ENCODE results near the gene ASCC3.

The ASCC3 gene

DNA sequence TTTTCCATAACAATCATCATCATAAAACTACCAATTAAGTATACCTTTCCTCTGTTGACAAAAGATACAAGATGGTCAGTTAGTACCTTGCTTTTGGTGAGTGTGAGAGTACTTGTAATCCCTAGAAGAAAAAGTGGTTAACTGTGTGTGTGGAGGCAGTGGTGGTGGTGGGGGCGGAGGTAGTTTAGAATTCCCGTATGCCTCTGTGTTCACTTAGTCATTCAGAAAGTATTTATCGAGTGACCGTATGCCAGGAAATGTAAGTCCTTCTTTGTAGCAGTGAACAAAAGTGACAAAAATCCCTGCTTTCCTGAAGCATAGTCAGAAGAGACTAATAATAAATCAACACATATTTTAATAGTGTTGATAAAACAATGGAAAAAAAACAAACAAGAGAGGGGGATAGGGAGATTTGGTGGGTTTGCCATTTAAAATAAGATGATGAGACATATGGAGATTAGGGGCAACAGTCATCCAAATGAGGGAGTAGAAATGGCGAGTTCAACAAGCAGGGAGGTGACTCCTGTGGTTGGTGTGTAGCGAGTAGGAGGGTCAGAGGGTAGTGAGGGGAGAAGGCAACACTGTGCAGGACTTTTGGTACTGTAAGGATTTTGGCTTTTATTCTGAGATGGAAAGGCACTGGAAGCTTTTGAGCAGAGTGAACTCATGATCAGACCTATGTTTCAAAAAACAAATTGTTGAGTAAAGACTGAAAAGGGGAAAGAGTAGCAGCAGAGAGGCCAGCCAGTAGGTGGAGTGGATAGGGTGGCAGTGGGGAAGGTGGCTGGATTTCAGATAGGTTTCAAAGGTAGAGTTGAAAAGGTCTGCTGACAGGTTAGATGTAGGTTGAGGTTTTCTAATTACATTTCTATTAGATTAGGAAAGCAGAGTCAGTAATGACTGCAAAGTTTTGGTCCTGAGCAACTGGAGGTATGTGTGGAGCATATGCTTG, 376.1 kb downstream of the ASCC3 start:
- no peak overlapping the region for H3K4me3 ChIP-seq (replicated peaks in 1 of 2; ENCODE audit: low read depth in 2 of 2, low read length in 2 of 2)
- peak; percentile 80 to 92 for DNase-seq (ENCODE audit: low read depth in 2 of 2)
- TF ChIP-seq, protein P1, sequence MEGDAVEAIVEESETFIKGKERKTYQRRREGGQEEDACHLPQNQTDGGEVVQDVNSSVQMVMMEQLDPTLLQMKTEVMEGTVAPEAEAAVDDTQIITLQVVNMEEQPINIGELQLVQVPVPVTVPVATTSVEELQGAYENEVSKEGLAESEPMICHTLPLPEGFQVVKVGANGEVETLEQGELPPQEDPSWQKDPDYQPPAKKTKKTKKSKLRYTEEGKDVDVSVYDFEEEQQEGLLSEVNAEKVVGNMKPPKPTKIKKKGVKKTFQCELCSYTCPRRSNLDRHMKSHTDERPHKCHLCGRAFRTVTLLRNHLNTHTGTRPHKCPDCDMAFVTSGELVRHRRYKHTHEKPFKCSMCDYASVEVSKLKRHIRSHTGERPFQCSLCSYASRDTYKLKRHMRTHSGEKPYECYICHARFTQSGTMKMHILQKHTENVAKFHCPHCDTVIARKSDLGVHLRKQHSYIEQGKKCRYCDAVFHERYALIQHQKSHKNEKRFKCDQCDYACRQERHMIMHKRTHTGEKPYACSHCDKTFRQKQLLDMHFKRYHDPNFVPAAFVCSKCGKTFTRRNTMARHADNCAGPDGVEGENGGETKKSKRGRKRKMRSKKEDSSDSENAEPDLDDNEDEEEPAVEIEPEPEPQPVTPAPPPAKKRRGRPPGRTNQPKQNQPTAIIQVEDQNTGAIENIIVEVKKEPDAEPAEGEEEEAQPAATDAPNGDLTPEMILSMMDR (IDR thresholded peaks at IDR 0.05; ENCODE audit: low read depth, low read length), result no peak

GRCh38 chr6:100503043-100503705, 378.0 kb downstream of the ASCC3 start:
- TF ChIP-seq, protein P1 (IDR thresholded peaks at IDR 0.05; ENCODE audit: low read depth, low read length), result no peak
- no peak overlapping the region for H3K4me3 ChIP-seq (replicated peaks in 1 of 2; ENCODE audit: low read depth in 2 of 2, low read length in 2 of 2)
- no peak for DNase-seq (ENCODE audit: low read depth in 2 of 2)

DNA sequence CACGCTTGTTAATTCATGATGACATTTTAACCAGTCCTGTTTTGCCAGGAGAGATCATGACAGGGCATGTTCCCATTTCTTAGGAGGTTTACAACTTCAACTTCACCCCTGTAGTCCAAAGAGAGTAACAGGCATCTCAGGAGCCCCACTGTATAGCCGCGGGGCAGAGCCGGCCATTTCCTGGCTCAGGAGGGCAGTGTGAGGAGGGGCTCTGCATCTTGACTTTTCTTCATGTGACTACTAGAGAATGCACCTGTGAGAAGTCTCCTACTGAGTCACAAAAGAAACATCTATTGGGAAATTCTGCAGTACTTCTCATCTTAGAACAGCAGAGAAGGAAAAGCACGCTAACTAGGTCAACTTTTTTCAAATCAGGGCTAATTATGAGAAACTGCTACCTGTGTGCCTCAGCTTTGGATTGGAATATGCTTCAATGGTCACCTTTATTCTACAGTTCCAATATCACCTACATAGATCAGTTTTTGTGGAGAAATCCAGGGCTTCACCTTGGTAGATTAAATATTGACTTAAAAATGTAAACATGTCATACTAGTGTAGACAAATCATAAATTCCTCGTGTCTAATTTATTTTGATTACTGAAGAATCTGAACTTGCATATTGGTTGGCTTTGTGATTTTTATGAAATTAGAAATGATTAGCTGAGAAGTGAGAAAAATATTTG, 387.8 kb downstream of the ASCC3 start:
- TF ChIP-seq, protein P1 (IDR thresholded peaks at IDR 0.05; ENCODE audit: low read depth, low read length), result no peak
- no peak overlapping the region for H3K4me3 ChIP-seq (replicated peaks in 1 of 2; ENCODE audit: low read depth in 2 of 2, low read length in 2 of 2)
- DNase-seq (ENCODE audit: low read depth in 2 of 2), result no peak

DNA sequence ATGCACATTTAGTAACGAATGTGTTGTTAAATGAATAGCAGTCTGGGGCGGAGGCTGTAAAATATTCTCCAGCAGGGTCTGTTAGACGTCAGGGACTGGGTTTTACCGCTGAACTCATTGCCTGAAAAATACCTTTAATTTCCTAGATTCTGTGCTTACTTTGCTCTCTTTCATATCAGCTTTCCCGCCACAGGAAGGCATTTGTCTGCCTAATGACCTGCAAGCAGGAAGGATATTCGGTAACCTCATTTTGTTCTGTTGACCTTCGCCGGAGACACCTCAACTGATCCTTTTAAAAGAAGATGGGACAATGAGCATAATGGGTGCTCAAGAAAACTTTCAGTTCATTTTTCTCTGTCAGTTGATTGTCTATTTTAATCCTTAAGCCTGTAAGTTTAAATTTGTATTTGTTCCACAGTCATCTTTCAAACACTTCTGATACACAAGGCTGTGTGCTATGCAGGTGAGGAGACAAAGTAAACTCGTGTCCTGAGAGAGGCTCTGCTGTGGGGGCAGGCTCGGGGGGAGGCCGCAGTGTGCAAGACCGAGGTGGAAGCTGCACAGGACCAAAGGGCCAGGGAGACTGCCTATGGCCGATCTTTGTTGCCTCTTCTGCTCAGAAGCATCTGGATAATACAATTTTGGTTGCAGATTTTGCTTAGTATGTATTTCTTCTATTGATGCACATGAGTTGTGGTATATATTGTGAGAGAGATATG, 389.0 kb downstream of the ASCC3 start:
- TF ChIP-seq, protein P1 (IDR thresholded peaks at IDR 0.05; ENCODE audit: low read depth, low read length), result no peak
- no peak overlapping the region for H3K4me3 ChIP-seq (replicated peaks in 1 of 2; ENCODE audit: low read depth in 2 of 2, low read length in 2 of 2)
- DNase-seq (ENCODE audit: low read depth in 2 of 2), result no peak

GRCh38 chr6:100490065-100490464, 391.1 kb downstream of the ASCC3 start:
- no peak for DNase-seq (ENCODE audit: low read depth in 2 of 2)
- TF ChIP-seq, protein P1 (IDR thresholded peaks at IDR 0.05; ENCODE audit: low read depth, low read length), result no peak
- H3K4me3 ChIP-seq (replicated peaks in 1 of 2; ENCODE audit: low read depth in 2 of 2, low read length in 2 of 2), result no peak overlapping the region

GRCh38 chr6:100488244-100488643, 392.9 kb downstream of the ASCC3 start:
- TF ChIP-seq, protein P1 (IDR thresholded peaks at IDR 0.05; ENCODE audit: low read depth, low read length), result no peak
- peak; percentile 20 to 27 for DNase-seq (ENCODE audit: low read depth in 2 of 2)
- H3K4me3 ChIP-seq (replicated peaks in 1 of 2; ENCODE audit: low read depth in 2 of 2, low read length in 2 of 2), result no peak overlapping the region

All from cardiac fibroblast (primary cell).